ENCODE data around the gene SMOC2.
"Not testable (repeated sequence)": the region's sequence is repeated elsewhere in the genome, so short reads cannot be mapped to it uniquely, and the experiment has no call there.

Gene SMOC2

GRCh38 chr6:168609914-168610490 lies 169.0 kb downstream of the SMOC2 start:
- no peak for DNase-seq

GRCh38 chr6:168610966-168611365 lies 170.0 kb downstream of the SMOC2 start:
- DNase-seq: not testable (repeated sequence)

- DNase-seq: no peak
These were observed 170.7 kb downstream of the SMOC2 start for GRCh38 chr6:168611691-168612090.

- DNase-seq: no peak
These were observed 171.6 kb downstream of the SMOC2 start for GRCh38 chr6:168612586-168612985.

GRCh38 chr6:168615837-168616236 lies 174.9 kb downstream of the SMOC2 start:
- DNase-seq: no peak

- DNase-seq: no peak
These were observed 176.1 kb downstream of the SMOC2 start for GRCh38 chr6:168616816-168617765.

GRCh38 chr6:168618546-168619315 lies 177.7 kb downstream of the SMOC2 start:
- no peak for DNase-seq

GRCh38 chr6:168619560-168620314 lies 178.8 kb downstream of the SMOC2 start:
- no peak for DNase-seq

GRCh38 chr6:168620578-168620977 lies 179.6 kb downstream of the SMOC2 start:
- no peak for DNase-seq

GRCh38 chr6:168623736-168624135 lies 182.8 kb downstream of the SMOC2 start:
- DNase-seq: no peak

- DNase-seq: no peak
These were observed 183.6 kb downstream of the SMOC2 start for GRCh38 chr6:168624540-168624939.

GRCh38 chr6:168624948-168625347 lies 184.0 kb downstream of the SMOC2 start:
- no peak for DNase-seq

- no peak for DNase-seq
These were observed 184.6 kb downstream of the SMOC2 start for GRCh38 chr6:168625602-168626001.

- DNase-seq: no peak
These were observed 185.1 kb downstream of the SMOC2 start for GRCh38 chr6:168626046-168626602.

GRCh38 chr6:168627506-168628175 lies 186.7 kb downstream of the SMOC2 start:
- DNase-seq: no peak

GRCh38 chr6:168628176-168628553 lies 187.2 kb downstream of the SMOC2 start:
- no peak for DNase-seq

GRCh38 chr6:168628732-168629245 lies 187.8 kb downstream of the SMOC2 start:
- no peak for DNase-seq

GRCh38 chr6:168631564-168631963 lies 190.6 kb downstream of the SMOC2 start:
- DNase-seq: no peak

- DNase-seq: no peak
These were observed 191.7 kb downstream of the SMOC2 start for GRCh38 chr6:168632694-168633093.

GRCh38 chr6:168634541-168635328 lies 193.8 kb downstream of the SMOC2 start:
- DNase-seq: no peak
